GM18868 (cell line): ENCODE measurements around the gene SLC22A7.
"Not testable (repeated sequence)": the region's sequence is repeated elsewhere in the genome, so short reads cannot be mapped to it uniquely, and the experiment has no call there.

ENCODE experiments used
- ATAC-seq: cut with Tn5 transposase; IDR thresholded peaks from one replicate; pipeline ENCODE4 v1.9.1; 2021; ENCODE audit warnings: mild to moderate bottlenecking, moderate library complexity; ENCODE audit not compliant: unreplicated experiment

The SLC22A7 gene

DNA sequence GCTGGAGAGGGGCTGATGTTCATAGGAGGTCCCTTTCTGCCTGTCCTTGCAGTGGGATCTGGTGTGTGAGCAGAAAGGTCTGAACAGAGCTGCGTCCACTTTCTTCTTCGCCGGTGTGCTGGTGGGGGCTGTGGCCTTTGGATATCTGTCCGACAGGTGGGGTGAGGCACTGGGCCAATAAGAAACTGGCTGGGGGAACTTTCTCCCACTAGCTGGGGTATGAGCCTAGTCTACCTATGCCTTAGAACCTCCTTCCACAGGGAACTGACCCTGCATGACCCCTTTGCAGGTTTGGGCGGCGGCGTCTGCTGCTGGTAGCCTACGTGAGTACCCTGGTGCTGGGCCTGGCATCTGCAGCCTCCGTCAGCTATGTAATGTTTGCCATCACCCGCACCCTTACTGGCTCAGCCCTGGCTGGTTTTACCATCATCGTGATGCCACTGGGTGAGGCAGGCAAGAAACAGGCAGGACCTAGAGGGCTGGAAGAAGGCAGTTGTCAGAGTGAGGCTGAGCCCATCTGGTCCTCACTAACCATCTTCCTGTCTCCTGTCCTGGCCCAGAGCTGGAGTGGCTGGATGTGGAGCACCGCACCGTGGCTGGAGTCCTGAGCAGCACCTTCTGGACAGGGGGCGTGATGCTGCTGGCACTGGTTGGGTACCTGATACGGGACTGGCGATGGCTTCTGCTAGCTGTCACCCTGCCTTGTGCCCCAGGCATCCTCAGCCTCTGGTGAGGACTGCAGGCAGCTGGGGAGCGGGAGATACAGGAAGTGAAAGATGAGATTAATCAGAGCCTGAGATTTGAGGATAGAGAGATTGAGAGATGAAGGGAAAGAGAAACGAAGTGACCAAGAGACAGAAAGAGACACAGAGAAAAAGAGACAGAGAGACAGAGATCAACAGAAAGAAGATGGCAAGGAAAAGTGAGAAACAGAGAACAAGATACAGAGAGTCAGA, 1.6 kb downstream of the SLC22A7 start:
- ATAC-seq: no peak

DNA sequence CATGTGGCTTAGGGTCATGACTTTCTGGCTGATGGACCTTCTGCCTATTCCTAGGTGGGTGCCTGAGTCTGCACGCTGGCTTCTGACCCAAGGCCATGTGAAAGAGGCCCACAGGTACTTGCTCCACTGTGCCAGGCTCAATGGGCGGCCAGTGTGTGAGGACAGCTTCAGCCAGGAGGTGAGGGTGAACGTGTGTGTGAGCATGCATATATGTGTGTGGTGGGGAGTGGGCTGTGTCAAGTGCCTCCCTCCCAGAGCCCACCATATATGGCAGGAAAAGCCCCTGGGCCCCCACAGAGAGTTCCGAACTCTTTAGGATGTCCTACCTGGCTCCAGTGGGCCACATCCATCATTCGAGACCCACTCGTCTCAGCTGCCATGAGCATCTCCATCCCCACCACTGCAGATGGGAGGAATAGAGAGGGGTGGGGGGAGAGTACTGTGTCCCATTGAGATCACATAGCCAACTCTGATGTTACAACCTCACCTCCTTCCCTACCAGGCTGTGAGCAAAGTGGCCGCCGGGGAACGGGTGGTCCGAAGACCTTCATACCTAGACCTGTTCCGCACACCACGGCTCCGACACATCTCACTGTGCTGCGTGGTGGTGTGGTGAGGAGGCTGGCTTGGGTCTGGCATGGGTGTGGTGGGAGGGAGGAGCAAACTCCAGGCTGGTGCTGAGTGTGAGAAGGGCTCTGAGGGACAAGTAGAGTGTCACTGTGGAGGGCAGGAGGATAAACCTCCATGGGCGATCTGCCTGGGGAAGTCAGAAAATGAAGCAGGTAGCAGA, 3.2 kb downstream of the SLC22A7 start:
- no peak for ATAC-seq

GRCh38 chr6:43302126-43302525, 4.1 kb downstream of the SLC22A7 start:
- ATAC-seq: no peak

GRCh38 chr6:43303006-43303405, 4.9 kb downstream of the SLC22A7 start:
- not testable (repeated sequence) for ATAC-seq

GRCh38 chr6:43303751-43304331, 5.8 kb downstream of the SLC22A7 start:
- ATAC-seq: no peak

DNA sequence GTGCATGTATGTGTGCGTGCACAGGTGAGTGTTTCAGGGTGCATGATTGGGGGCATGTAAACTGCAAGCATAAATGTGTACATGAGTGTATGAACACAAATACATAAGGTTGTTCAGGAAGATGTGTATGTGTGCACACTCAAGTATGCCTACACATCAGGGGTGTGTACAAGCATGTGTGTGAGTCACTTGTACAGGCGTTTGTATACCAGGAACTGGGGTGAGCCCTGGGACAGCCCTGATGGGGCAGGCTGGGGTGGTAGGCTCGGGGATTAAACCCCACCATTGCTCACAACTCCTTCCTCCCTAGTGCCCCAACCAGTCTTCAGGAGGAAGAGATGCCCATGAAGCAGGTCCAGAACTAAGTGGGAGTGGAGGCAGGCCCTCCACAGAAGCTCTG, 6.3 kb downstream of the SLC22A7 start:
- no peak for ATAC-seq

DNA sequence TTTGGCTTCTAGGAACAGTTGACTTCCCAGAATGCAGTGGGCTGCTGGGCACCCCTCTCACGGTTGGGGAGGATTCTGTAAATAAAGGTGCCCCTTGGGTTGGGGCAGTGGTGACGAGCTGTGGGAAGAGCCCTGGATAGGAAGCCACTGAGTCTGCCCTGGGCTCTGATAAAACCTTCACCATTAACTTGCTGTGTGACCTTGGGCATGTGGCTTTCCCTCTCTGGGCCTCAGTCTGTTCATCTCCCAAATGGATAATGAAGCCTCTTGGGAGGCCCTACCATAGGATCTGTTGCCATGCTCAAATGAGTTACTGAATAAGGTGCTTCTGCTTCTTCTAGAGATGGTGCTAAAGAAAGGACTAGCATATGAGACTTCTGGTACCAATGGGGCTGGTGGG, 6.8 kb downstream of the SLC22A7 start:
- no peak for ATAC-seq

- ATAC-seq: no peak
These were observed 8.0 kb downstream of the SLC22A7 start for GRCh38 chr6:43306086-43306485.

DNA sequence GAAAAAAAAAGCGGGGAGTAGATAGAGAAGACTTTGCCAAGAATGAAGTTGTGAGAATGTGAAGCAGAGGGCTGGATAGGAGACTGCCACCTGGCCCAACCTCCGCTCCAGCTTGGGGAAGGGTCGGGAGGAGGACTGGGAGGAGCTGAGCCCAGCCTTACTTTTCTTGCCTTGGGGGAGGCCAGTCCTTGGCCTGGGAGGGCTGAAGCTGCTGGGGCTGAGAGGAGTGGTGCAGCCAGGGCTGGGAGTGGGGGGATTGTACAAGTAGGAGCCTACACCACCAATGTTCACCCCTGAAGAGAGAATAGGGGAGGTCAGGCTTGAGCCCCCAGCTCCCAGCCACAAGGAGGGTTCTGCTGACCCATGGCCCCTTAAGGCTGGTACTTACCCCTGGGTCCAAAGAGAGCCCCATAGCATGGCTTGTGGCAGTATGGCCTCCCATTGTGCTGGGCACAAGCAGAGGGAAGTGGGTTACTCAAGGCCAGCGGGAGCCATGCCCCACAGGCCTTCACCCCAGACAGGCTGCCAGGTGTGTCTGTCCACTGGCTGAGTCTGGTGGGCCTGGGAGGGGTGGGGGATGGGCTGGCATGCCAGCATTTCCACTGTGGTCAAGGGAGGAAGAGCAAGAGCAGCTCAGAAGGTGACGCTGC, 9.5 kb downstream of the SLC22A7 start:
- no peak for ATAC-seq

DNA sequence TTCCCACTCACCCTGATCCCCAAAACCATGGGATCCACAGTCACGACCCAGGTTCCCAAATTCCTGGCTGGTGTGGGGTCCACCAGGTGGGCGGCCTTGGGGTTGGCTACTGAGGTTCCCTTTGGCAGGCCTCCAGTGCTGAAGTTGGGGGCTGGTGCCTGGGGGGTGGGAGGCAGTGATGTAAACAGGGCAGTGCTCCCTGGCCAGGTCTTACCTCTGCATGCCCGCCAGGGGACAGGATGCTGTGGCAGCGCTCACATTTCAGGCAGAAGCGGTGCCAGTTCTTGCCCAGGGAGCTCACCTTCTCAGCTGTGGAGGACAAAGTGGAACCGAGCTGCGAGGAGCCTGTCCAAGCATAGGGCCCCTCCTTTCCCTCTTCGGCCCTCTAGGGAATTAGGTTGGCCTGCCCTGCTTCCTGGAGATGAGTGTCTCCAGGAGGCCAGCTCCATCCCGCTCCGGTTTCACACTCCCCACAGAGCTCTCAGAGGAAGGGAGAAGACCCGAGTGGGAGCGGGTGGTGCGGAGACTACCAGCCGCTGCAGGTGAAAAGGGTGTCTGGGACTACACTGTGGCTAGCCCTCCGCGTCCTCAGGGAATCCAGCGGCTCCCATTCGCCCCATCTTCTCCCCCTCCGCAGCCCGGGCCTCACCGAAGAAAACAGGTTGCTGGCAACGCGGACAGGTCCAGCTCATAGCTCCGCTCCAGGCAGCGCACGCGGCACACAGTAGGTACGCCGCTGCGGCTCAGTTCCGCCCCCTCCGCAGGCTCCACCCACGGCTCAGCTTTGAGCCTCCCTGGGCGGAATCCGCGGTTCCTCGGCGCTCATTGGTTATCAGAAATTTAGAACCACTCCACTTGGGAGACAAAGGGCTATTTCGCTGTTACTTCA, 10.3 kb downstream of the SLC22A7 start, which contains the start of gene CRIP3:
Gene CRIP3 (minus strand): TSS at position 726 of the 889 bp plus-strand sequence. CDS start 34 bp downstream, at position 692.
- ATAC-seq: peak; percentile 55

GRCh38 chr6:43308990-43309477, 11.0 kb downstream of the SLC22A7 start:
- no peak for ATAC-seq

DNA sequence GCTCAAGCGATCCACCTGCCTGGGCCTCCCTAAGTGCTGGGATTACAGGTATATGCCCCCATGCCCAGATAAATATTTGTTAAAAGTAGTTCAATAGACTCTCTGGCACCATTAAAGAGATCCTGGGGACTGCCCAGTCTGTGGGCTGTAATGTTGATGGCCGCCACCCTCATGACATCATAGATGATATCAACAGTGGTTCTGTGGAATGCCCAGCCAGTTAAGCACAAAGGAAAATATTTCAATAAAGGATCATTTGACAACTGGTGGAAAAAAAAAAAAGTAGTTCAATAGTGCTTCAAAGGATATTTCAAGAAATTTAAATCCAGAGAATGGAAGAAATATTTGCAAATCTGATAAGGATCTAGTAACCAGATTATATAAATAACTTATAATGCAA, 12.1 kb downstream of the SLC22A7 start:
- no peak for ATAC-seq

DNA sequence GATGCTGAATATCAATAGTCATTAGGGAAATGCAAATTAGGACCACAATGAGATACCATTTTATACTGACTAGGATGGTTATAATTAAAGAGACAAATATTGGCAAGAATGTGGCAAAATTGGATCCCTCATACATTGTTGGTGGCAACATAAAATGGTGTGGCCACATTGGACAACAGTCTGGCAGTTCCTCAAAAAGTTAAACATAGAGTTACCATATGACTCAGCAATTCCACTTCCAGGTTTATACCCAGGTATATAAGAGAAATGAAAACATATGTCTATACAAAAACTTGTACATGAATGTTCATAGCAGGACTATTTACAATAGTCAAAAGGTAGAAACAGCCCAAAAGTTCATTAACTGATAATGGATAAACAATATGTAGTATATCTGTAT, 12.6 kb downstream of the SLC22A7 start:
- no peak for ATAC-seq

DNA sequence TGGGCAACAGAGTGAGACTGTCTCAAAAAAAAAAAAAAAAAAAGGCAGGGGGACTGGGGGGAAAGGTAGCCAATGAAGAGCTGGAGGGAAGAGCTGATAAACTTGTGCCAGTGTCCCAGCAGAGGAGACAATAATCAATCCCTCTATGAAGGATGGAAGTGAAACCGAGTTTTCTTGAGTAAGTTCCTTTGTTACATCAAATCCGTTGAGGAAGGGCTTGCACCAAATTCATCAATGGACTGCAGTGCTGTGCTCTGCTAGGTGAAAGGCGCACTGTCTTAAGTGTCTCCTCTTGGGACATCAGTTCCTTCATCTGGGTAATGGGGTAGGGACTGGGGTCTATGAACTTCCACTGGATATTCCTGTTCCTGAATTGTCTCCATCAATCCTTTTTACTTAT, 13.6 kb downstream of the SLC22A7 start:
- ATAC-seq: no peak

- ATAC-seq: no peak
These were observed 15.8 kb downstream of the SLC22A7 start for GRCh38 chr6:43313813-43314212.

DNA sequence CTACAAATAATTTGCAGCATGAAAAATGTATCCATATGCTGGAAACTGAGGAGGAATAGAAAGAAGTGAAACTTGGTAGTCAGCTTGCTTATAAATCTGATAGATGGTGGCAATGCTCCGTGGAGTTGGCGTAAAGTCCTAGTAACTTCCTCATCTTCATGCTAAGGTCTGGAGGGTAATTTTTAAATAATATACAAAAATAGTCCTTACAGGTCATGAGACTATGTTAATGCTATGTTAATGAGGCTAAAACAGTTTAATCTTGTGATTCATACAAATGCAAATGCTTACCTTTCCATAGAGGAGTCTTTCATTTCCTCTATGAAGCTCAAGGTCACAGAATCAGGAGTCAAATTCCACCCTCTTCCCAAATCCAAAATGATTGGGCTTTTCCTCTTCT, 20.0 kb downstream of the SLC22A7 start:
- ATAC-seq: no peak

DNA sequence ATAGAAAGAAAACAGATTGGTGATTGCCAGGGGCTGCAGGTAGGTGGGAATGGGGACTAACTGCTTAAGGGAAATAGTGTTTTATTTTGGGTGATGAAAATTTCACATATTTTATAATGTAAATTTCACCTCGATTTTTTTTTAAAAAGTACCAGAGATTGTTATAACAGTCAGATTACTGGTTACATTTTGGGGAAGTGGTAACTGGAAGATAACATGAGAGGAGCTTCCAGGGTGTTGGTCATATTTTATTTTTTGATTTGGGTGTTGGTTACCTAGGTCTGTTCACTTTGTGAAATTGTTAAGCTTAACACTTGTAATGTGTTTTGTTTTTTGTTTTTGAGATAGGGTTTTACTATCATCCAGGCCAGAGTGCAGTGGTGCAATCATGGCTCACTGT, 27.8 kb downstream of the SLC22A7 start:
- ATAC-seq: no peak

- no peak for ATAC-seq
These were observed 30.5 kb downstream of the SLC22A7 start for GRCh38 chr6:43328528-43328927.

DNA sequence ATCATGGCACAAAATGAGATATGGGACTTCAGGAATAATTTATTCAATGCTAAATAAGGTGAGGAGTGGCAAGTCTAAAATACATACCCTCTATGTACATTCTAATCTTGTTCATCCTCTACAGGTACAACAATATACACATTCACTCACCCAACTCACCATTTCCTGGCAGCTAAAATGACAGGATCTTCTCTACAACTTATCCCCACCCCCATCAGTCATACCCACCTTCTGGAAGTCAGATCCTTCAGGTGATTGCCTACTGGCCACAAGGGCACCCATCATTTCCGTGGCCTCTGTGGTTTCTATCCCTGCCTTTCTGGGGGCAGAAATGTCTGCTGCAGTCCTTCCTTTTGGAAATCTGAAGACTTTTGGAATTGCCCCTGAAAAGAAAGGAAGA, 33.4 kb downstream of the SLC22A7 start:
- no peak for ATAC-seq

- no peak for ATAC-seq
These were observed 33.8 kb downstream of the SLC22A7 start for GRCh38 chr6:43331891-43332290.
